H9 (cell line): ENCODE results near the gene STOX2. TPM values are rescaled to one million over a fixed set of nuclear protein-coding genes. Genes with fewer than 3 reads are reported as not detected.

Source experiments
- DNase-seq: peaks from one replicate; pipeline ENCODE4 v3.0.0-alpha.2; 2017
- H2AFZ ChIP-seq: one replicate; pipeline ENCODE4 v1.6.1; 2013; ENCODE audit warnings: mild to moderate bottlenecking, low read length, control low read depth, moderate library complexity
- H2AK5ac ChIP-seq: 2 replicates; pipeline ENCODE4 v1.6.1; 2013; ENCODE audit warnings: low read length, control low read depth, mixed read lengths; ENCODE audit not compliant: insufficient read length
- H2BK120ac ChIP-seq: one replicate; pipeline ENCODE4 v1.6.1; 2013; ENCODE audit warnings: low read depth, mild to moderate bottlenecking, low read length, control low read depth, inconsistent platforms; ENCODE audit not compliant: poor library complexity, severe bottlenecking
- H2BK12ac ChIP-seq: 2 replicates; pipeline ENCODE4 v1.6.1; 2013; ENCODE audit warnings: low read length, control low read depth, mixed read lengths, low read depth; ENCODE audit not compliant: insufficient read length
- H2BK15ac ChIP-seq: 2 replicates; pipeline ENCODE4 v1.6.1; 2013; ENCODE audit warnings: low read depth, low read length, control low read depth
- H2BK20ac ChIP-seq: one replicate; pipeline ENCODE4 v1.6.1; 2013; ENCODE audit warnings: low read depth, mild to moderate bottlenecking, low read length, control low read depth, inconsistent platforms; ENCODE audit not compliant: poor library complexity, severe bottlenecking
- H2BK5ac ChIP-seq: 2 replicates; pipeline ENCODE4 v1.6.1; 2013; ENCODE audit warnings: low read length, control low read depth, mixed read lengths; ENCODE audit not compliant: insufficient read length
- H3K14ac ChIP-seq: 2 replicates; pipeline ENCODE4 v1.6.1; 2013; ENCODE audit warnings: low read length, control low read depth; ENCODE audit not compliant: insufficient read depth
- H3K18ac ChIP-seq: 2 replicates; pipeline ENCODE4 v1.6.1; 2013; ENCODE audit warnings: low read depth, mild to moderate bottlenecking, mixed read lengths, low read length, control low read depth; ENCODE audit not compliant: insufficient read length
- H3K23ac ChIP-seq: 2 replicates; pipeline ENCODE4 v1.6.1; 2013; ENCODE audit warnings: low read length, control low read depth, mixed read lengths, low read depth; ENCODE audit not compliant: insufficient read length
- H3K23me2 ChIP-seq: 2 replicates; pipeline ENCODE4 v1.6.1; 2013; ENCODE audit warnings: low read depth, mild to moderate bottlenecking, mixed read lengths, low read length, control low read depth; ENCODE audit not compliant: insufficient read length, poor library complexity, severe bottlenecking
- H3K27ac ChIP-seq: 2 replicates; pipeline ENCODE4 v1.5.1; 2013; ENCODE audit warnings: low read length, control low read depth, mixed read lengths, low read depth; ENCODE audit not compliant: insufficient read length
- H3K27me3 ChIP-seq: 2 replicates; pipeline ENCODE4 v1.6.1; 2013; ENCODE audit warnings: low read length, control low read depth, inconsistent platforms; ENCODE audit not compliant: insufficient read depth
- H3K4ac ChIP-seq: 2 replicates; pipeline ENCODE4 v1.6.1; 2013; ENCODE audit warnings: low read depth, mild to moderate bottlenecking, control low read depth, inconsistent platforms, low read length, moderate library complexity
- H3K4me1 ChIP-seq: 2 replicates; pipeline ENCODE4 v1.6.1; 2013; ENCODE audit warnings: low read length, control low read depth, inconsistent platforms; ENCODE audit not compliant: insufficient read depth
- H3K4me2 ChIP-seq: 2 replicates; pipeline ENCODE4 v1.6.1; 2013; ENCODE audit warnings: low read length, control low read depth, mixed read lengths; ENCODE audit not compliant: insufficient read length, insufficient read depth
- H3K56ac ChIP-seq: 2 replicates; pipeline ENCODE4 v1.6.1; 2013; ENCODE audit warnings: low read depth, mild to moderate bottlenecking, mixed read lengths, low read length, control low read depth; ENCODE audit not compliant: insufficient read length
- H3K79me1 ChIP-seq: 2 replicates; pipeline ENCODE4 v1.6.1; 2013; ENCODE audit warnings: low read depth, mild to moderate bottlenecking, moderate library complexity, low read length, control low read depth, inconsistent platforms; ENCODE audit not compliant: insufficient read depth, poor library complexity, severe bottlenecking
- H3K79me2 ChIP-seq: 2 replicates; pipeline ENCODE4 v1.6.1; 2013; ENCODE audit warnings: low read length, control low read depth, inconsistent platforms; ENCODE audit not compliant: insufficient read depth
- H3K9ac ChIP-seq: 2 replicates; pipeline ENCODE4 v1.6.1; 2013; ENCODE audit warnings: low read length, control low read depth, mixed read lengths; ENCODE audit not compliant: insufficient read length; ENCODE audit errors: extremely low read depth
- H3K9me3 ChIP-seq: one replicate; pipeline ENCODE4 v1.6.1; 2013; ENCODE audit warnings: low read depth, low read length, inconsistent platforms; ENCODE audit not compliant: control insufficient read depth
- H3T11ph ChIP-seq: one replicate; pipeline ENCODE4 v1.6.1; 2013; ENCODE audit warnings: mild to moderate bottlenecking, low read length, control low read depth, inconsistent platforms
- H4K20me1 ChIP-seq: one replicate; pipeline ENCODE4 v1.6.1; 2013; ENCODE audit not compliant: control insufficient read depth, insufficient read length, insufficient read depth
- H4K5ac ChIP-seq: 2 replicates; pipeline ENCODE4 v1.6.1; 2013; ENCODE audit warnings: low read depth, mild to moderate bottlenecking, mixed read lengths, low read length, control low read depth; ENCODE audit not compliant: insufficient read length
- H4K8ac ChIP-seq: replicated peaks from 2 replicates; pipeline ENCODE4 v1.6.1; 2013; ENCODE audit warnings: low read length, control low read depth, mixed read lengths, low read depth; ENCODE audit not compliant: insufficient read length
- H4K91ac ChIP-seq: 2 replicates; pipeline ENCODE4 v1.6.1; 2013; ENCODE audit warnings: low read depth, mild to moderate bottlenecking, moderate library complexity, mixed read lengths, low read length, control low read depth; ENCODE audit not compliant: insufficient read length
- H3K27ac Mint-ChIP-seq, 3 experiments: 2 replicates in 2 of 3; 3 replicates in 1 of 3; pipeline ENCODE4 v1.8.0; 2020 to 2021; ENCODE audit warnings: mixed read lengths in 3 of 3, mild to moderate bottlenecking in 1 of 3, moderate library complexity in 1 of 3
- H3K27me3 Mint-ChIP-seq: 2 replicates; pipeline ENCODE4 v1.8.0; 2021; ENCODE audit warnings: low read depth, mild to moderate bottlenecking, moderate library complexity, mixed read lengths
- H3K36me3 Mint-ChIP-seq, 3 experiments: 2 replicates in 2 of 3; 3 replicates in 1 of 3; pipeline ENCODE4 v1.8.0; 2020 to 2021; ENCODE audit warnings: low read depth in 3 of 3, mixed read lengths in 3 of 3; ENCODE audit not compliant: insufficient read depth in 1 of 3
- H3K4me1 Mint-ChIP-seq, 2 experiments: 2 replicates each; pipeline ENCODE4 v1.8.0; 2020; ENCODE audit warnings: mixed read lengths in 2 of 2
- H3K4me3 Mint-ChIP-seq, 2 experiments: 2 replicates in 1 of 2; 3 replicates in 1 of 2; pipeline ENCODE4 v1.8.0; 2020 to 2021; ENCODE audit warnings: mild to moderate bottlenecking in 2 of 2, mixed read lengths in 2 of 2, moderate library complexity in 1 of 2
- H3K9me3 Mint-ChIP-seq, 2 experiments: 2 replicates in 1 of 2; 3 replicates in 1 of 2; pipeline ENCODE4 v1.8.0; 2020; ENCODE audit warnings: mild to moderate bottlenecking in 2 of 2, mixed read lengths in 2 of 2, moderate library complexity in 1 of 2
- CTCF ChIP-seq: fragments of 200-600 bp; sonication (generic); conservative IDR thresholded peaks from 3 replicates; pipeline ENCODE4 v1.8.0; 2021; ENCODE audit warnings: antibody characterized with exemption, mild to moderate bottlenecking
- WGBS: extraction: QIAGEN DNeasy Blood & Tissue Kit; methylation state at CpG from one replicate; pipeline ENCODE4 v1.1.7; 2013; ENCODE audit warnings: missing lambda C conversion rate, low lambda C conversion rate, mixed read lengths; ENCODE audit not compliant: insufficient read length; ENCODE audit errors: extremely low coverage; 5-methylcytosine and 5-hydroxymethylcytosine counted together
- total RNA-seq: library from RNA; stranded (reverse); gene quantifications from 2 replicates; pipeline ENCODE4 v1.2.1, GENCODE V29; 2021

The STOX2 gene
- total RNA-seq, 1 experiment from 2014 or later, result 28.2 TPM

- no peaks in the 10 kb centered on the region for H3K27me3 ChIP-seq
- Mint-ChIP-seq H3K36me3 (no peaks in the 10 kb centered on the region), H3K4me3 (no peak overlapping the region), H3K27me3 (0 out of 2 replicates have a peak, but pooled peaks cover 3% of the 10 kb centered on the region), H3K4me1 (peaks cover 13 to 14% of the 10 kb centered on the region in 2 experiments), H3K27ac (no peak overlapping the region; a peak in 1 of 7 replicates), H3K9me3 (no peaks in the 10 kb centered on the region)
- no peak overlapping the region for H3K4me2 ChIP-seq
- H3K4me1 ChIP-seq, result peaks cover 3% of the 10 kb centered on the region; the same call in 1 of the 2 replicates
- H3K79me1 ChIP-seq, result no peaks in the 10 kb centered on the region
- H3K9me3 ChIP-seq, result no peaks in the 10 kb centered on the region
- H3T11ph ChIP-seq, result no peak overlapping the region
- DNase-seq, result peak; percentile 49
- no peak overlapping the region for H3K23ac ChIP-seq
- H3K79me2 ChIP-seq, result no peaks in the 10 kb centered on the region
- H2AFZ ChIP-seq, result no peak overlapping the region
- H3K56ac ChIP-seq, result no peak overlapping the region
- H3K18ac ChIP-seq, result no peak overlapping the region
- H2BK12ac ChIP-seq, result no peak overlapping the region
- H3K27ac ChIP-seq, result no peak overlapping the region
- H3K9ac ChIP-seq, result no peak overlapping the region
- H4K8ac ChIP-seq, result no peak overlapping the region
- H2BK5ac ChIP-seq, result no peak overlapping the region
- no peak overlapping the region for H2BK15ac ChIP-seq
- no peak for TF ChIP-seq CTCF
- no CpG with 5 or more reads among the region's 7 CpGs for WGBS
- no peak overlapping the region for H4K5ac ChIP-seq
- no peak overlapping the region for H3K4ac ChIP-seq
- H2BK120ac ChIP-seq, result no peak overlapping the region
- no peak overlapping the region for H2BK20ac ChIP-seq
- no peak overlapping the region for H3K14ac ChIP-seq
- H3K23me2 ChIP-seq, result no peaks in the 10 kb centered on the region
- H4K91ac ChIP-seq, result no peak overlapping the region
- H2AK5ac ChIP-seq, result no peak overlapping the region
- H4K20me1 ChIP-seq, result no peaks in the 10 kb centered on the region
These were observed 156.5 kb downstream of the STOX2 start for GRCh38 chr4:184061582-184061981.
